ENCODE measurements around the gene IGFBPL1.

The IGFBPL1 gene

GRCh38 chr9:38453835-38454234, 29.6 kb upstream of the IGFBPL1 start:
- TF ChIP-seq EZH2 (IDR thresholded peaks at IDR 0.05; ENCODE audit: borderline replicate concordance, low read depth, low read length, severe bottlenecking), result no peak
- TF ChIP-seq CTCF (IDR thresholded peaks at IDR 0.05; ENCODE audit: borderline replicate concordance, extremely low read depth, low read length, poor library complexity, severe bottlenecking), result no peak
- Histone ChIP-seq H3K9ac (ENCODE audit: low read depth, low read length) (no peak overlapping the region), H3K27me3 (ENCODE audit: insufficient read depth, low read length, poor library complexity) (no peaks in the 10 kb centered on the region), H3K4me2 (ENCODE audit: insufficient read depth, low read length) (no peak overlapping the region), H3K36me3 (ENCODE audit: insufficient read depth, low read length) (no peaks in the 10 kb centered on the region), H3K4me1 (ENCODE audit: insufficient read depth, low read length) (no peaks in the 10 kb centered on the region), H4K20me1 (ENCODE audit: insufficient read depth, low read length) (no peaks in the 10 kb centered on the region), H2AFZ (ENCODE audit: low read depth, low read length) (no peak overlapping the region), H3K27ac (ENCODE audit: low read length) (no peak overlapping the region), H3K79me2 (ENCODE audit: insufficient read depth, low read length) (no peaks in the 10 kb centered on the region), H3K4me3 (ENCODE audit: low read depth in 1 of 2, low read length in 2 of 2) (no peak overlapping the region), H3K9me3 (ENCODE audit: insufficient read depth, low read length, severe bottlenecking) (peaks cover 12% of the 10 kb centered on the region)
- no peak for ATAC-seq (ENCODE audit: insufficient read depth, low read depth)
- DNase-seq, result no peak

GRCh38 chr9:38451162-38451561, 26.9 kb upstream of the IGFBPL1 start:
- no peaks in the 10 kb centered on the region for H3K4me1 ChIP-seq (ENCODE audit: insufficient read depth, low read length)
- no peak overlapping the region for H3K4me3 ChIP-seq (ENCODE audit: low read depth in 1 of 2, low read length in 2 of 2)
- ATAC-seq (ENCODE audit: insufficient read depth, low read depth) (no peak), DNase-seq (no peak)
- H4K20me1 ChIP-seq (ENCODE audit: insufficient read depth, low read length), result no peaks in the 10 kb centered on the region
- no peak overlapping the region for H2AFZ ChIP-seq (ENCODE audit: low read depth, low read length)
- H3K9ac ChIP-seq (ENCODE audit: low read depth, low read length), result no peak overlapping the region
- no peaks in the 10 kb centered on the region for H3K79me2 ChIP-seq (ENCODE audit: insufficient read depth, low read length)
- H3K9me3 ChIP-seq (ENCODE audit: insufficient read depth, low read length, severe bottlenecking), result peaks cover 12% of the 10 kb centered on the region
- H3K27ac ChIP-seq (ENCODE audit: low read length), result no peak overlapping the region
- H3K4me2 ChIP-seq (ENCODE audit: insufficient read depth, low read length), result no peak overlapping the region
- H3K27me3 ChIP-seq (ENCODE audit: insufficient read depth, low read length, poor library complexity), result no peaks in the 10 kb centered on the region
- TF ChIP-seq EZH2 (IDR thresholded peaks at IDR 0.05; ENCODE audit: borderline replicate concordance, low read depth, low read length, severe bottlenecking), result no peak
- H3K36me3 ChIP-seq (ENCODE audit: insufficient read depth, low read length), result no peaks in the 10 kb centered on the region

- Histone ChIP-seq H3K36me3 (ENCODE audit: insufficient read depth, low read length) (no peaks in the 10 kb centered on the region), H3K4me1 (ENCODE audit: insufficient read depth, low read length) (no peaks in the 10 kb centered on the region), H3K9me3 (ENCODE audit: insufficient read depth, low read length, severe bottlenecking) (peaks cover 12% of the 10 kb centered on the region), H3K9ac (ENCODE audit: low read depth, low read length) (no peak overlapping the region), H3K27me3 (ENCODE audit: insufficient read depth, low read length, poor library complexity) (no peaks in the 10 kb centered on the region), H4K20me1 (ENCODE audit: insufficient read depth, low read length) (no peaks in the 10 kb centered on the region), H3K4me3 (ENCODE audit: low read depth in 1 of 2, low read length in 2 of 2) (no peak overlapping the region), H3K4me2 (ENCODE audit: insufficient read depth, low read length) (no peak overlapping the region), H3K27ac (ENCODE audit: low read length) (no peak overlapping the region), H3K79me2 (ENCODE audit: insufficient read depth, low read length) (no peaks in the 10 kb centered on the region), H2AFZ (ENCODE audit: low read depth, low read length) (no peak overlapping the region)
- ATAC-seq (ENCODE audit: insufficient read depth, low read depth), result no peak
- TF ChIP-seq EZH2 (IDR thresholded peaks at IDR 0.05; ENCODE audit: borderline replicate concordance, low read depth, low read length, severe bottlenecking) (no peak), CTCF (IDR thresholded peaks at IDR 0.05; ENCODE audit: borderline replicate concordance, extremely low read depth, low read length, poor library complexity, severe bottlenecking) (no peak)
- DNase-seq, result no peak
These were observed 23.4 kb upstream of the IGFBPL1 start for GRCh38 chr9:38447703-38448102.

- Histone ChIP-seq H3K27ac (ENCODE audit: low read length) (no peak overlapping the region), H3K4me1 (ENCODE audit: insufficient read depth, low read length) (no peaks in the 10 kb centered on the region), H4K20me1 (ENCODE audit: insufficient read depth, low read length) (no peaks in the 10 kb centered on the region), H3K79me2 (ENCODE audit: insufficient read depth, low read length) (no peaks in the 10 kb centered on the region), H3K9ac (ENCODE audit: low read depth, low read length) (no peak overlapping the region), H3K4me3 (ENCODE audit: low read depth in 1 of 2, low read length in 2 of 2) (no peak overlapping the region), H3K4me2 (ENCODE audit: insufficient read depth, low read length) (no peak overlapping the region), H3K36me3 (ENCODE audit: insufficient read depth, low read length) (no peaks in the 10 kb centered on the region), H3K27me3 (ENCODE audit: insufficient read depth, low read length, poor library complexity) (no peaks in the 10 kb centered on the region), H3K9me3 (ENCODE audit: insufficient read depth, low read length, severe bottlenecking) (no peaks in the 10 kb centered on the region), H2AFZ (ENCODE audit: low read depth, low read length) (no peak overlapping the region)
- DNase-seq (no peak), ATAC-seq (ENCODE audit: insufficient read depth, low read depth) (no peak)
- TF ChIP-seq CTCF (IDR thresholded peaks at IDR 0.05; ENCODE audit: borderline replicate concordance, extremely low read depth, low read length, poor library complexity, severe bottlenecking), result no peak
- no peak for TF ChIP-seq EZH2 (IDR thresholded peaks at IDR 0.05; ENCODE audit: borderline replicate concordance, low read depth, low read length, severe bottlenecking)
These were observed 21.1 kb upstream of the IGFBPL1 start for GRCh38 chr9:38445154-38446043.
